IgD-negative memory B cell (primary cell): Measurements from ENCODE around the gene TMEM164. TPM values are rescaled to one million over a fixed set of nuclear protein-coding genes. Genes with fewer than 3 reads are reported as not detected.

Experiments
- H3K27ac Mint-ChIP-seq, 3 donors: one replicate each; pipeline ENCODE4 v1.8.0; 2020 to 2022; ENCODE audit warnings: mild to moderate bottlenecking in 3 of 3, mixed read lengths in 3 of 3, moderate library complexity in 1 of 3
- H3K27me3 Mint-ChIP-seq: one replicate; pipeline ENCODE4 v1.8.0; 2021; ENCODE audit warnings: mixed read lengths
- H3K36me3 Mint-ChIP-seq: one replicate; pipeline ENCODE4 v1.8.0; 2020; ENCODE audit warnings: mild to moderate bottlenecking, mixed read lengths
- H3K4me1 Mint-ChIP-seq, 3 donors: one replicate each; pipeline ENCODE4 v1.8.0; 2020 to 2022; ENCODE audit warnings: mixed read lengths in 3 of 3, mild to moderate bottlenecking in 1 of 3
- H3K4me3 Mint-ChIP-seq, 4 donors: one replicate each; pipeline ENCODE4 v1.8.0; 2020 to 2022; ENCODE audit warnings: mild to moderate bottlenecking in 4 of 4, mixed read lengths in 4 of 4, moderate library complexity in 3 of 4
- H3K9me3 Mint-ChIP-seq, 3 donors: one replicate each; pipeline ENCODE4 v1.8.0; 2020 to 2021; ENCODE audit warnings: mixed read lengths in 3 of 3, mild to moderate bottlenecking in 1 of 3
- polyA plus RNA-seq: library from polyadenylated mRNA; unstranded; fragments of 300-500 nt; fragmentation: Illumina TruSeq; gene quantifications from one replicate; pipeline ENCODE4 v1.2.3, GENCODE V29; 2021

Gene TMEM164
- polyA plus RNA-seq, 1 donor from 2014 or later: 1.4 TPM

DNA sequence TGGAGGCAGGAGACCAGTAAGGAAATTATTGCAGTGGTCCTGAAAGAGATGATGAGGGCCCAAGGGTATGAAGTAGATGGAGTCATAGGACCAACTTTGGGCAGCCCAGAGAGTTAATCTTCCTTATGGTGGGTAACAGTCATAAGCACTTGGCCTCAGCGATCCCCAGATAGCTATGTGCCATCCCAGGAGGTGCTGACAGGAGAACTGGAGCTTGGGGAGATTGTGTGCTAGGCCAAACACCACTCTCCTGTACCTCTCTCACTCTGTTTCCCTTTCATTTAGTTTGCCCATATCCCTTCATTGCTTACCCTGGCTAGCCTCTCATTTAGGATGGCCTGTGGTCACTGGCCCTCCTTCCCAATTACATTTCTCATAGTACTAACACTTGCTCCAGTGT lies 60.0 kb downstream of the TMEM164 start:
- H3K27me3 Mint-ChIP-seq: peaks cover 2% of the 10 kb centered on the region
- peaks cover 4 to 7% (median 4%) of the 10 kb centered on the region in 3 donors for H3K4me1 Mint-ChIP-seq
- H3K27ac Mint-ChIP-seq: no peak overlapping the region
- peaks cover 3% of the 10 kb centered on the region for H3K36me3 Mint-ChIP-seq
- no peak overlapping the region for H3K4me3 Mint-ChIP-seq
- H3K9me3 Mint-ChIP-seq: peaks cover 0 to 3% (median 0%) of the 10 kb centered on the region in 3 donors

DNA sequence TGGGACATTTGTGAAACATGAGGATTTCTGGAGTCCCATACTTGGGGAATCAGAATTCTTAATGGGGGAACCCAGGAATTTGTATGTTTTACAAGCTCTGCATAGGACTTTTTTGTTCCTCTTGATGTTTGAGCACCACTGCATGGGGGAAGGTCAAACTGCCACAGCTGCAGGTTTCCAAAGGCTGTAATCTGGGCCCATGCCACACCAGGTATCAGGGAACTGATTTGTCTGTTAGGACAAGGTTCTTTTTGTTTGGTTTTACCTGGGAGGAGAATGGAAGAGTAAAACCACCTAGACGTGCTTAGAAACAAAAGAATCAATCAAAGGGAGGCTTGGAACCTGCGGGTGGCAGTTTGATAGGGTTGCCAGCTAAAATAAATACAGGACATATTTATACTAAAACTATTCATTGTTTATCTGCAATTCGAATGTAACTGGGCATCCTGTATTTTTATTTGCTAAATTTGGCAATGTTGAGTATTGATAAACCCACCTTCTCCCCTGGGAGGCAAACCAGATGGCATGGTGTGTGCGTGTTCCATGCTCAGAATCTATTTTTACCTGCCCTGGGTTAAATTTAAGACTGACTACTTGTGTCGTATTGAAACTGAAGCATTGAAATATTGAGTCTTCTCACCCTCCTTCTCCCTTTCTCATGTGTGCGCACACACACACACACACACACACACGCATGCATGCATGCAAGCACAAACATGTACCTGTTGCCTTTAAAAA lies 63.7 kb downstream of the TMEM164 start:
- H3K27ac Mint-ChIP-seq: no peak overlapping the region
- peaks cover 4 to 7% (median 4%) of the 10 kb centered on the region in 3 donors for H3K4me1 Mint-ChIP-seq
- H3K9me3 Mint-ChIP-seq: peaks cover 0 to 4% (median 0%) of the 10 kb centered on the region in 3 donors
- no peaks in the 10 kb centered on the region for H3K36me3 Mint-ChIP-seq
- H3K4me3 Mint-ChIP-seq: no peak overlapping the region
- H3K27me3 Mint-ChIP-seq: no peaks in the 10 kb centered on the region

DNA sequence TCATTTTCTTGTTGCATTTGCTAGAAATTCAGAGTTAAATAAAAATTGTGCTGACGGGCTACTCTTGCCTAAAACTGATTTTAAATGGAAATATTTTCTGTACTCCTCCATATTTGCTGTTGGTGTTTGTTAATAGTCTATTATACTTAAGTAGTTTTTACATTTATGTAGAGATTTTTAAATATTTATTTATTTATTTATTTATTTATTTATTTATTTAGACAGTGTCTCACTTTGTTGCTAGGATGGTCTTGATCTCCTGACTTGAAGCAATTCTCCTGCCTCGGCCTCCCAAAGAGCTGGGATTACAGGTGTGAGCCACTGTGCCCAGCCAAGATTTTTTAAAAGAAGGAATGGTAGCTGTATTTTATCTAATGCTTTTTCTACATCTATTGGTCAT lies 68.1 kb downstream of the TMEM164 start:
- Mint-ChIP-seq H3K4me1 (peaks cover 0 to 2% (median 0%) of the 10 kb centered on the region in 3 donors), H3K4me3 (no peak overlapping the region), H3K27ac (no peak overlapping the region), H3K9me3 (peaks cover 0 to 11% (median 6%) of the 10 kb centered on the region in 3 donors), H3K36me3 (peaks cover 3% of the 10 kb centered on the region), H3K27me3 (peaks cover 2% of the 10 kb centered on the region)

GRCh38 chrX:110081320-110081719 lies 78.4 kb downstream of the TMEM164 start:
- Mint-ChIP-seq H3K4me1 (peaks cover 0 to 5% (median 0%) of the 10 kb centered on the region in 3 donors), H3K4me3 (no peak overlapping the region), H3K9me3 (no peaks in the 10 kb centered on the region), H3K36me3 (peaks cover 3% of the 10 kb centered on the region), H3K27me3 (peaks cover 1% of the 10 kb centered on the region), H3K27ac (no peak overlapping the region)

GRCh38 chrX:110081740-110082139 lies 78.8 kb downstream of the TMEM164 start:
- H3K4me1 Mint-ChIP-seq: peaks cover 0 to under 1% (median 0%) of the 10 kb centered on the region in 3 donors
- H3K4me3 Mint-ChIP-seq: no peak overlapping the region
- H3K9me3 Mint-ChIP-seq: no peaks in the 10 kb centered on the region
- peaks cover 1% of the 10 kb centered on the region for H3K27me3 Mint-ChIP-seq
- H3K27ac Mint-ChIP-seq: no peak overlapping the region
- H3K36me3 Mint-ChIP-seq: peaks cover 1% of the 10 kb centered on the region

GRCh38 chrX:110082161-110082560 lies 79.2 kb downstream of the TMEM164 start:
- Mint-ChIP-seq H3K27ac (no peak overlapping the region), H3K36me3 (peaks cover 1% of the 10 kb centered on the region), H3K4me1 (no peaks in the 10 kb centered on the region), H3K4me3 (no peak overlapping the region), H3K9me3 (no peaks in the 10 kb centered on the region), H3K27me3 (peaks cover 1% of the 10 kb centered on the region)

DNA sequence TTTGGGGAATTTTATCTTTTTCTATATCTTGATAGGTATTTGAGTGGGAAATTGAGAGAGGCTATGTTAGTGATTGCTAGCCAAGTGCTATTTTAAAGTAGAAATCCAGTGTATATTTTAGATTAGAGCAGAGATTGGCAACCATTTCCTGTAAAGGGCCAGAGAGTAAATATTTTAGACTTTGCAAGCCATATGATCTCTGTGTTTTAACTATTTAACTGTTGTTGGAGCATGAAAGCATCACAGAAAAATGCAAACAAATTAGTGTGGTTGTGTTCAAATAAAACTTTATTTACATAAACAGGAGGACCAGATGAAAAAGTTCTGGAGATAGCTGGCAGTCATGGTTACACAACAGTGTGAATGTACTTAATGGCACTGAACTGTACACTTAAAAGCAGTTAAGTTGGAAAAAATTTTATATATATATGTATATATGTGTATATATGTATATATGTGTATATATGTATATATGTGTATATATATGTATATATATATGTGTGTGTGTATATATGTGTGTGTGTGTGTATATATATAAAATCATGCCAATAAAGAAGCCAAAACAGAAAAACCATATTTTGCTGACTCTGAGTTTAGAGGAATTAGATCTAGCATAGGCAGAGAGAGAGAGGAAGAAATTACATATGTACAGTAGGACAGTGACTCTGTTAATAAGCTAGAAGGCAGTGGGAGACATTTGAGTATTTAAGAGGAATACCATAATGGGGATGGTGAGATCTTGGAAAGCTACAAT lies 83.4 kb downstream of the TMEM164 start:
- H3K4me3 Mint-ChIP-seq: no peak overlapping the region
- H3K36me3 Mint-ChIP-seq: peaks cover 1% of the 10 kb centered on the region
- no peaks in the 10 kb centered on the region for H3K9me3 Mint-ChIP-seq
- H3K27me3 Mint-ChIP-seq: no peaks in the 10 kb centered on the region
- H3K4me1 Mint-ChIP-seq: peaks cover 2 to 14% (median 4%) of the 10 kb centered on the region in 3 donors
- no peak overlapping the region for H3K27ac Mint-ChIP-seq

- Mint-ChIP-seq H3K27me3 (no peaks in the 10 kb centered on the region), H3K4me3 (no peak overlapping the region), H3K36me3 (no peaks in the 10 kb centered on the region), H3K9me3 (no peaks in the 10 kb centered on the region), H3K27ac (no peak overlapping the region), H3K4me1 (peaks cover 2 to 14% (median 4%) of the 10 kb centered on the region in 3 donors)
Measured at GRCh38 chrX:110086916-110087484, 84.1 kb downstream of the TMEM164 start.

DNA sequence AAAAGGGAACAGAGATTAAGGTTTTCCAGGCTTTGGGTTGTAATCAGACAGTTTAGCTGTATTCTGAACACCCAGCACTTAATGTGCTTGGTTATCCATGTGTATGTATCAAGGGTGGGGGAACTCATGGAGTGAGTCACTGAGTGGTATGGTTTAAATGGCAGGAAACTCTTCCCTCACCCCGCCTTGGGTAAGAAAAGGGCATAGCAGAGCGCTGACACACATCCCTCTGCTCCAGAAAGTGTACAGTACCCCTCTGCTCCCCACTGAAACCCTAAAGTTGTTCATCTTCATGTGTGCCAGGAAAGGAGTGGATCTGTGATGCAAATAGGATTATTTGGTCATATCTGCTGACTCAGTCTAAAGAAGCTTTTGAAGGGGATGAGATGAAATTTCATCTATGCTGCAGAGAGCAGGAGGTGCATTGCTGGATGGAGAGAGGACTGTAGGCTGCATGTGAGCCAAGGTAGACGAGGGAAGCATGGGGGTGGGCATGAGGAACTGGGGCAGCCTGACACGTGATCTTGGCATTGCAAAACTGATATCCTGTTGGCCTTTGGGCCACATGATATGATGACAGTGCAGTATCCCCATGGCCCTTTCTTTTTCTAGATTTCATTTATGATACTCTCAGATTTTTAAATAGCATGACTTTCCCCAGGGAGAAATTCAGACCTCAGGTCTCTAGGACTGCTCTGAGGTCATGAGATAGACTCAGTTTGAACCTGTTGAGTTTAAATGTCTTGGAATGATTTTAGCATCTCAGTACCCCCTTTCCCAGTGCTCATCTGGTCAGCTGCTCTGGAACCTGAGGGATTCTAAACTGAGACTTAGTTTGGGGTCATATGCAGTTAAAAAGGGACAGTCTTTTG lies 84.8 kb downstream of the TMEM164 start:
- H3K4me3 Mint-ChIP-seq: no peak overlapping the region
- no peaks in the 10 kb centered on the region for H3K9me3 Mint-ChIP-seq
- H3K27me3 Mint-ChIP-seq: no peaks in the 10 kb centered on the region
- peaks cover 3 to 19% (median 7%) of the 10 kb centered on the region in 3 donors for H3K4me1 Mint-ChIP-seq
- no peak overlapping the region for H3K27ac Mint-ChIP-seq
- H3K36me3 Mint-ChIP-seq: no peaks in the 10 kb centered on the region

GRCh38 chrX:110089656-110090403 lies 86.9 kb downstream of the TMEM164 start:
- no peak overlapping the region for H3K27ac Mint-ChIP-seq
- H3K36me3 Mint-ChIP-seq: peaks cover 3% of the 10 kb centered on the region
- H3K4me1 Mint-ChIP-seq: peaks cover 3 to 20% (median 7%) of the 10 kb centered on the region in 3 donors
- no peaks in the 10 kb centered on the region for H3K9me3 Mint-ChIP-seq
- H3K27me3 Mint-ChIP-seq: no peaks in the 10 kb centered on the region
- no peak overlapping the region for H3K4me3 Mint-ChIP-seq

GRCh38 chrX:110097920-110098319 lies 95.0 kb downstream of the TMEM164 start:
- no peak overlapping the region for H3K27ac Mint-ChIP-seq
- peaks cover 10% of the 10 kb centered on the region for H3K36me3 Mint-ChIP-seq
- H3K4me3 Mint-ChIP-seq: no peak overlapping the region
- H3K9me3 Mint-ChIP-seq: peaks cover 0 to 2% (median 0%) of the 10 kb centered on the region in 3 donors
- H3K4me1 Mint-ChIP-seq: peaks cover 0 to 2% (median 0%) of the 10 kb centered on the region in 3 donors
- H3K27me3 Mint-ChIP-seq: peaks cover 5% of the 10 kb centered on the region

DNA sequence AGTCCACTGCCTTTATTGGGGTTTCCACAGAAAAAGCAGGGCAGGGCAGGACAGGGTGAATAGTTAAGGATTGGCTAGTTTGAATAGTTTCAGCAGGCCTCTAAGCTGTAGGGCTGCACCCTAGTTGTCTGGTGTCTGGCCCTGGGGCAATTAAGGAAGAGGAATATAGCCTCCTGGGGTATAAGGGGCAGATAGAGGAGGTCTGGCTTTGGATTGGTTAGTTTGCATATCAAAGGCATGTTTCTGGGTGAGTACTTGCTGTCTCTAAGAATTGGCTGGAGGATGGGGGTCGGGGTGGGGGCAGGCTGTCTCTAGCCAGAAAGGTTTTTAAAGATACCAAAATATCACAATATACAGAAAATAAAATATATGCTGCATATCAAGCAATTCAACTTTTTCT lies 100.4 kb downstream of the TMEM164 start:
- peaks cover 3 to 4% (median 3%) of the 10 kb centered on the region in 3 donors for H3K4me1 Mint-ChIP-seq
- peak overlapping the region in 1 of 3 donors; percentile 28 for H3K27ac Mint-ChIP-seq
- peaks cover 4% of the 10 kb centered on the region for H3K36me3 Mint-ChIP-seq
- H3K9me3 Mint-ChIP-seq: no peaks in the 10 kb centered on the region
- H3K4me3 Mint-ChIP-seq: no peak overlapping the region
- peaks cover 5% of the 10 kb centered on the region for H3K27me3 Mint-ChIP-seq

DNA sequence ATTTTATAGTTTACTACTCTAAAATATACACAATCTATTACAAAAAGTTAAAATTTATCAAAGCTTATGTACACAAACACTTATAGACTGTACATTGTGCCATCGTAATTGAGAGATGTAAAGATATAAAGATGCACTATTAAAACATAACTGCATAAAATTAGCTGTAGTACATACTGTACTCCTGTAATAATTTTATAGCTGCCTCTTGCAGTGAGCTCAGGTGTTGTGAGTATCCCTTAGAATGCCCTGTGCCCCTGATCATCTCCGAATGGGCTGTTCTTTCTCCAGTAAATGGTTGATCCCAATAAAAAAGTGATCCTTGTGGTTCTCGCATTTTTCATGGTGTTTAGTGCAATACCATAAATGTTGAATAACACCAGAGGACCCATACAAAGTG lies 101.2 kb downstream of the TMEM164 start:
- Mint-ChIP-seq H3K27me3 (peaks cover 5% of the 10 kb centered on the region), H3K4me3 (no peak overlapping the region), H3K27ac (no peak overlapping the region), H3K36me3 (peaks cover 4% of the 10 kb centered on the region), H3K4me1 (peaks cover 3 to 11% (median 7%) of the 10 kb centered on the region in 3 donors), H3K9me3 (no peaks in the 10 kb centered on the region)

DNA sequence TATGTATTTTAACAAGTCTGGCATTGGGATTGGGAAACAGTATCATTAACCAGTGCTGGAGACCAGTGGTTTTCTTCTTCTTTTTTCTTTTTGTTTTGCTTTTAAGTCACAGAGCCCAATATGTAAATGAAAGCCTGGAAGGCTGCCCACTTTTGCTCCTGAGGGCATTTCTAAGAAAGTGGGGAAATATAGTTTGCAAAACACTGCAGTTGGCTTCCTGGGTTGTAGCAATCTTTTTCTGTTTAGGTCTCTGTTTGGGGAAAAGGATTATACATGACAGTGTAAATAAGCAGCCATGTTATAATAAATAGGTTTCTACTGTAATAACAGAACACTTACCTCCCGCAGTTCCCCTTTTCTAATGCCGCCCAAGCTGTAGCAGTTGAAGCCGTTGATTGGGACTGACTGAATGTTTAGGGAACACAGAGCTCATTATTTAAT lies 105.5 kb downstream of the TMEM164 start:
- peak overlapping the region in 1 of 4 donors; percentile 14 for H3K4me3 Mint-ChIP-seq
- no peak overlapping the region for H3K27ac Mint-ChIP-seq

More for the DNA sequence above, 105.5 kb downstream of the TMEM164 start:
- no peaks in the 10 kb centered on the region for H3K27me3 Mint-ChIP-seq
- H3K4me1 Mint-ChIP-seq: peaks cover 3 to 11% (median 5%) of the 10 kb centered on the region in 3 donors
- no peaks in the 10 kb centered on the region for H3K9me3 Mint-ChIP-seq
- no peaks in the 10 kb centered on the region for H3K36me3 Mint-ChIP-seq
